SU-DHL-6 (cell line): ENCODE measurements around the gene SLCO3A1.

Experiments
- CTCF ChIP-seq: fragments of 200-600 bp; sonication (generic); IDR thresholded peaks from one replicate; pipeline ENCODE4 v1.5.1; 2017; ENCODE audit warnings: antibody characterized with exemption, mild to moderate bottlenecking, low read length, moderate library complexity; ENCODE audit not compliant: insufficient read depth, poor library complexity, severe bottlenecking
- EZH2phosphoT487 ChIP-seq: fragments of 200-600 bp; sonication (generic), shearing (Covaris generic); conservative IDR thresholded peaks from 2 replicates; pipeline ENCODE4 v1.6.1; 2018; ENCODE audit warnings: mild to moderate bottlenecking, antibody characterized with exemption, low read length, moderate library complexity, mixed read lengths

- TF ChIP-seq CTCF (no peak), EZH2phosphoT487 (no peak)
These were observed 311.0 kb downstream of the SLCO3A1 start for GRCh38 chr15:92164327-92165000.
